Neuronal stem cell (in vitro differentiated cells): ENCODE measurements around the gene TMEM42.
A peak's percentile ranks its signal among the peaks of the same experiment; 100 is the strongest.

ENCODE experiments used
- DNase-seq: peaks from one replicate; pipeline ENCODE4 v3.0.0-alpha.2; 2013; ENCODE audit warnings: low spot score
- H2AFZ ChIP-seq: one replicate; pipeline ENCODE4 v1.6.1; 2013; ENCODE audit warnings: mild to moderate bottlenecking, low read length, inconsistent platforms
- H2AK5ac ChIP-seq: 2 replicates; pipeline ENCODE4 v1.6.1; 2013; ENCODE audit warnings: low read depth, mild to moderate bottlenecking, inconsistent platforms, low read length, moderate library complexity, mixed read lengths
- H2BK120ac ChIP-seq: 2 replicates; pipeline ENCODE4 v1.6.1; 2013; ENCODE audit warnings: low read depth, mild to moderate bottlenecking, inconsistent platforms, low read length, moderate library complexity, mixed read lengths
- H2BK12ac ChIP-seq: one replicate; pipeline ENCODE4 v1.6.1; 2013; ENCODE audit warnings: low read length, inconsistent platforms
- H2BK15ac ChIP-seq: 2 replicates; pipeline ENCODE4 v1.6.1; 2013; ENCODE audit warnings: mild to moderate bottlenecking, low read length, inconsistent platforms, mixed read lengths
- H2BK5ac ChIP-seq: one replicate; pipeline ENCODE4 v1.6.1; 2013; ENCODE audit warnings: inconsistent platforms, mild to moderate bottlenecking, low read length, moderate library complexity
- H3K14ac ChIP-seq: one replicate; pipeline ENCODE4 v1.6.1; 2013; ENCODE audit warnings: low read length, inconsistent platforms
- H3K18ac ChIP-seq: 2 replicates; pipeline ENCODE4 v1.6.1; 2013; ENCODE audit warnings: low read length, inconsistent platforms
- H3K23ac ChIP-seq: 2 replicates; pipeline ENCODE4 v1.6.1; 2013; ENCODE audit warnings: low read depth, mild to moderate bottlenecking, mixed read lengths, low read length, inconsistent platforms; ENCODE audit not compliant: poor library complexity
- H3K27ac ChIP-seq: replicated peaks from 3 replicates; pipeline ENCODE4 v1.5.1; 2013; ENCODE audit warnings: low read length, inconsistent platforms
- H3K27me3 ChIP-seq, 3 experiments: 2 replicates each; pipeline ENCODE4 v1.6.1; 2013; ENCODE audit warnings: low read length in 3 of 3, mild to moderate bottlenecking in 2 of 3, inconsistent platforms in 1 of 3, low read depth in 1 of 3, mixed read lengths in 1 of 3, moderate library complexity in 1 of 3; ENCODE audit not compliant: control insufficient read depth in 3 of 3, insufficient read depth in 3 of 3
- H3K36me3 ChIP-seq, 2 donors: replicated peaks in 1 of 2; 2 replicates each; pipeline ENCODE4 v1.6.1; 2013; ENCODE audit warnings: low read length in 2 of 2; ENCODE audit not compliant: control insufficient read depth in 2 of 2, insufficient read depth in 2 of 2
- H3K4ac ChIP-seq: 2 replicates; pipeline ENCODE4 v1.6.1; 2013; ENCODE audit warnings: inconsistent platforms, mild to moderate bottlenecking, low read length, moderate library complexity
- H3K4me1 ChIP-seq, 2 donors: 1 replicate in 1 of 2; 2 replicates in 1 of 2; pipeline ENCODE4 v1.6.1; 2013; ENCODE audit warnings: low read length in 2 of 2, low read depth in 1 of 2; ENCODE audit not compliant: control insufficient read depth in 2 of 2, insufficient read depth in 1 of 2
- H3K4me2 ChIP-seq: one replicate; pipeline ENCODE4 v1.6.1; 2013; ENCODE audit warnings: mild to moderate bottlenecking, low read length, inconsistent platforms; ENCODE audit not compliant: insufficient read depth, poor library complexity, severe bottlenecking
- H3K4me3 ChIP-seq, 2 donors: 2 replicates each; pipeline ENCODE4 v1.5.1; 2013; ENCODE audit warnings: low read length in 2 of 2, mild to moderate bottlenecking in 2 of 2, inconsistent platforms in 1 of 2, moderate library complexity in 1 of 2
- H3K79me1 ChIP-seq: one replicate; pipeline ENCODE4 v1.6.1; 2013; ENCODE audit warnings: low read depth, mild to moderate bottlenecking, inconsistent platforms, low read length, moderate library complexity
- H3K9ac ChIP-seq: one replicate; pipeline ENCODE4 v1.6.1; 2013; ENCODE audit warnings: mild to moderate bottlenecking, low read depth, low read length, inconsistent platforms; ENCODE audit not compliant: poor library complexity
- H3K9me3 ChIP-seq, 2 donors: replicated peaks in 1 of 2; 2 replicates each; pipeline versions ENCODE3 to v1.6.1; 2013; ENCODE audit warnings: low read length in 2 of 2, mild to moderate bottlenecking in 2 of 2, inconsistent platforms in 1 of 2, low read depth in 1 of 2, mixed read lengths in 1 of 2, moderate library complexity in 1 of 2; ENCODE audit not compliant: control insufficient read depth in 2 of 2, insufficient read depth in 1 of 2
- H4K8ac ChIP-seq: one replicate; pipeline ENCODE4 v1.6.1; 2013; ENCODE audit warnings: low read depth, mild to moderate bottlenecking, inconsistent platforms, low read length, moderate library complexity
- H4K91ac ChIP-seq: one replicate; pipeline ENCODE4 v1.6.1; 2013; ENCODE audit warnings: low read length, low read depth, mild to moderate bottlenecking, inconsistent platforms; ENCODE audit not compliant: poor library complexity
- WGBS, 2 donors: extraction: QIAGEN DNeasy Blood & Tissue Kit; methylation state at CpG; one replicate each; pipeline ENCODE4 v1.1.7; 2013; ENCODE audit warnings: missing lambda C conversion rate in 2 of 2, mixed read lengths in 1 of 2; ENCODE audit not compliant: insufficient read length in 2 of 2, insufficient replicate concordance in 1 of 2; ENCODE audit errors: extremely low coverage in 2 of 2; 5-methylcytosine and 5-hydroxymethylcytosine counted together

The TMEM42 gene

GRCh38 chr3:44874308-44874707 is 12.6 kb downstream of the TMEM42 start, which contains the start of gene TGM4:
Gene TGM4, plus strand, starts transcription at chr3:44874608. Its CDS starts 71 bp downstream, at chr3:44874679.
- Histone ChIP-seq H3K23ac (peak within 1 kb of the TSS; percentile 22), H2BK120ac (no peak within 1 kb of the TSS), H2BK15ac (no peak within 1 kb of the TSS), H3K4me2 (no peak within 1 kb of the TSS), H3K79me1 (no peaks in the 10 kb centered on the region), H3K36me3 (peaks cover 0 to 23% of the 10 kb centered on the region in 2 donors), H2BK12ac (no peak within 1 kb of the TSS), H3K4me3 (no peak within 1 kb of the TSS), H4K91ac (no peak within 1 kb of the TSS), H3K9me3 (no peaks in the 10 kb centered on the region), H3K27me3 (no peaks in the 10 kb centered on the region), H2BK5ac (no peak within 1 kb of the TSS), H3K9ac (no peak within 1 kb of the TSS), H4K8ac (no peak within 1 kb of the TSS), H3K4me1 (no peaks in the 10 kb centered on the region), H2AK5ac (no peak within 1 kb of the TSS), H2AFZ (no peak within 1 kb of the TSS), H3K27ac (no peak within 1 kb of the TSS), H3K14ac (no peak within 1 kb of the TSS), H3K4ac (no peak within 1 kb of the TSS), H3K18ac (no peak within 1 kb of the TSS)
- WGBS, 2 donors = no CpG with 5 or more reads among the region's 5 CpGs
- no peak for DNase-seq

GRCh38 chr3:44875596-44875995 is 13.9 kb downstream of the TMEM42 start:
- no CpG with 5 or more reads among the region's 3 CpGs for WGBS, 2 donors
- DNase-seq = no peak

GRCh38 chr3:44877333-44877732 is 15.6 kb downstream of the TMEM42 start:
- Histone ChIP-seq H2BK5ac (no peak overlapping the region), H3K4me1 (no peaks in the 10 kb centered on the region), H3K4me2 (no peak overlapping the region), H3K27me3 (no peaks in the 10 kb centered on the region), H2BK120ac (no peak overlapping the region), H4K91ac (no peak overlapping the region), H3K4ac (no peak overlapping the region), H3K14ac (no peak overlapping the region), H2BK15ac (no peak overlapping the region), H3K9me3 (no peaks in the 10 kb centered on the region), H3K9ac (no peak overlapping the region), H4K8ac (no peak overlapping the region), H3K18ac (no peak overlapping the region), H2BK12ac (no peak overlapping the region), H3K36me3 (peaks cover 0 to 21% of the 10 kb centered on the region in 2 donors), H2AK5ac (no peak overlapping the region), H3K79me1 (no peaks in the 10 kb centered on the region), H2AFZ (no peak overlapping the region), H3K4me3 (no peak overlapping the region), H3K27ac (no peak overlapping the region), H3K23ac (no peak overlapping the region)
- WGBS, 2 donors = no CpG with 5 or more reads among the region's 3 CpGs
- no peak for DNase-seq

More at GRCh38 chr3:44875596-44875995, 13.9 kb downstream of the TMEM42 start:
- H3K23ac ChIP-seq = no peak overlapping the region
- no peak overlapping the region for H2AK5ac ChIP-seq
- H3K4ac ChIP-seq = no peak overlapping the region
- no peaks in the 10 kb centered on the region for H3K79me1 ChIP-seq
- no peak overlapping the region for H3K4me2 ChIP-seq
- H4K8ac ChIP-seq = no peak overlapping the region
- no peak overlapping the region for H3K9ac ChIP-seq
- H2BK15ac ChIP-seq = no peak overlapping the region
- H3K14ac ChIP-seq = no peak overlapping the region
- no peak overlapping the region for H3K4me3 ChIP-seq
- no peak overlapping the region for H2BK120ac ChIP-seq
- no peak overlapping the region for H2BK12ac ChIP-seq
- H3K18ac ChIP-seq = no peak overlapping the region
- no peak overlapping the region for H4K91ac ChIP-seq
- no peaks in the 10 kb centered on the region for H3K9me3 ChIP-seq
- no peak overlapping the region for H3K27ac ChIP-seq
- H3K36me3 ChIP-seq = peaks cover 0 to 23% of the 10 kb centered on the region in 2 donors
- H3K4me1 ChIP-seq = no peaks in the 10 kb centered on the region
- H2BK5ac ChIP-seq = no peak overlapping the region
- H3K27me3 ChIP-seq = no peaks in the 10 kb centered on the region
- H2AFZ ChIP-seq = no peak overlapping the region

- no peak overlapping the region for H2BK120ac ChIP-seq
- H2AK5ac ChIP-seq = no peak overlapping the region
- H2AFZ ChIP-seq = peak overlapping the region; percentile 40
- H3K9me3 ChIP-seq = no peaks in the 10 kb centered on the region
- H3K4me1 ChIP-seq = no peaks in the 10 kb centered on the region
- H3K4ac ChIP-seq = no peak overlapping the region
- no peak overlapping the region for H2BK15ac ChIP-seq
- no peaks in the 10 kb centered on the region for H3K79me1 ChIP-seq
- H3K36me3 ChIP-seq = no peaks in the 10 kb centered on the region
- no peak overlapping the region for H3K23ac ChIP-seq
- no peaks in the 10 kb centered on the region for H3K27me3 ChIP-seq
- H3K27ac ChIP-seq = no peak overlapping the region
- DNase-seq = no peak
- no peak overlapping the region for H3K14ac ChIP-seq
- no peak overlapping the region for H2BK5ac ChIP-seq
- H4K8ac ChIP-seq = no peak overlapping the region
- no CpG with 5 or more reads among the region's 2 CpGs for WGBS, 2 donors
- H3K4me3 ChIP-seq = no peak overlapping the region
- no peak overlapping the region for H4K91ac ChIP-seq
- no peak overlapping the region for H3K4me2 ChIP-seq
- no peak overlapping the region for H3K9ac ChIP-seq
- H3K18ac ChIP-seq = no peak overlapping the region
- no peak overlapping the region for H2BK12ac ChIP-seq
Measured at GRCh38 chr3:44880284-44880683, 18.6 kb downstream of the TMEM42 start.
